Type B pancreatic cell (in vitro differentiated cells): ENCODE results near the gene CDC73. TPM values are rescaled to one million over a fixed set of nuclear protein-coding genes. Genes with fewer than 3 reads are reported as not detected.
"Not testable (repeated sequence)": the region's sequence is repeated elsewhere in the genome, so short reads cannot be mapped to it uniquely, and the experiment has no call there.

ENCODE experiments used
- DNase-seq: peaks from one replicate; pipeline ENCODE4 v3.0.0; 2021; ENCODE audit warnings: mixed read lengths; ENCODE audit not compliant: unreplicated experiment; ENCODE audit errors: extremely low spot score
- H3K27ac Mint-ChIP-seq: 2 replicates; pipeline ENCODE4 v1.8.0; 2021; ENCODE audit warnings: mild to moderate bottlenecking, mixed read lengths
- H3K27me3 Mint-ChIP-seq: 2 replicates; pipeline ENCODE4 v1.8.0; 2021; ENCODE audit warnings: mixed read lengths
- H3K36me3 Mint-ChIP-seq: 2 replicates; pipeline ENCODE4 v1.8.0; 2021; ENCODE audit warnings: mixed read lengths
- H3K4me1 Mint-ChIP-seq: one replicate; pipeline ENCODE4 v1.8.0; 2021; ENCODE audit warnings: mixed read lengths; ENCODE audit not compliant: unreplicated experiment
- H3K4me3 Mint-ChIP-seq: 2 replicates; pipeline ENCODE4 v1.8.0; 2021; ENCODE audit warnings: mild to moderate bottlenecking, mixed read lengths
- H3K9me3 Mint-ChIP-seq: 2 replicates; pipeline ENCODE4 v1.8.0; 2021; ENCODE audit warnings: mixed read lengths
- CTCF ChIP-seq: fragments of 200-600 bp; sonication (generic); conservative IDR thresholded peaks from 2 replicates; pipeline ENCODE4 v1.5.0; 2021; ENCODE audit warnings: antibody characterized with exemption, mild to moderate bottlenecking
- total RNA-seq: library from RNA; stranded (reverse); gene quantifications from 2 replicates; pipeline ENCODE4 v1.2.1, GENCODE V29; 2021; ENCODE audit warnings: low replicate concordance

The CDC73 gene
- total RNA-seq, 1 donor from 2014 or later = 57.5 TPM

- Mint-ChIP-seq H3K4me3 (no peak overlapping the region), H3K36me3 (peaks cover 4% of the 10 kb centered on the region), H3K4me1 (no peaks in the 10 kb centered on the region), H3K27me3 (no peaks in the 10 kb centered on the region), H3K27ac (no peak overlapping the region), H3K9me3 (peaks cover 12% of the 10 kb centered on the region)
- TF ChIP-seq CTCF = no peak
- DNase-seq = no peak
These were observed 157.1 kb downstream of the CDC73 start for GRCh38 chr1:193278968-193279367.

- Mint-ChIP-seq H3K27me3 (no peaks in the 10 kb centered on the region), H3K27ac (no peak overlapping the region), H3K36me3 (peaks cover 4% of the 10 kb centered on the region), H3K4me1 (no peaks in the 10 kb centered on the region), H3K9me3 (peaks cover 12% of the 10 kb centered on the region), H3K4me3 (no peak overlapping the region)
- TF ChIP-seq CTCF = no peak
- DNase-seq = no peak
These were observed 160.1 kb downstream of the CDC73 start for GRCh38 chr1:193281894-193282293.

- Mint-ChIP-seq H3K4me3 (no peak overlapping the region), H3K9me3 (peaks cover 12% of the 10 kb centered on the region), H3K27ac (no peak overlapping the region), H3K27me3 (no peaks in the 10 kb centered on the region), H3K36me3 (peaks cover 4% of the 10 kb centered on the region), H3K4me1 (no peaks in the 10 kb centered on the region)
- no peak for DNase-seq
- no peak for TF ChIP-seq CTCF
These were observed 161.2 kb downstream of the CDC73 start for GRCh38 chr1:193283016-193283415.

GRCh38 chr1:193284219-193284618 lies 162.4 kb downstream of the CDC73 start:
- H3K9me3 Mint-ChIP-seq = peaks cover 12% of the 10 kb centered on the region
- H3K27me3 Mint-ChIP-seq = no peaks in the 10 kb centered on the region
- no peaks in the 10 kb centered on the region for H3K4me1 Mint-ChIP-seq
- TF ChIP-seq CTCF = no peak
- DNase-seq = no peak
- H3K4me3 Mint-ChIP-seq = no peak overlapping the region
- H3K27ac Mint-ChIP-seq = no peak overlapping the region
- peaks cover 4% of the 10 kb centered on the region for H3K36me3 Mint-ChIP-seq

GRCh38 chr1:193285641-193286040 lies 163.8 kb downstream of the CDC73 start:
- H3K36me3 Mint-ChIP-seq = peaks cover 4% of the 10 kb centered on the region
- no peaks in the 10 kb centered on the region for H3K4me1 Mint-ChIP-seq
- TF ChIP-seq CTCF = no peak
- H3K4me3 Mint-ChIP-seq = no peak overlapping the region
- peaks cover 12% of the 10 kb centered on the region for H3K9me3 Mint-ChIP-seq
- H3K27me3 Mint-ChIP-seq = no peaks in the 10 kb centered on the region
- no peak overlapping the region for H3K27ac Mint-ChIP-seq
- no peak for DNase-seq

GRCh38 chr1:193288548-193289080 lies 166.8 kb downstream of the CDC73 start:
- not testable (repeated sequence) for H3K27ac Mint-ChIP-seq, H3K36me3 Mint-ChIP-seq, H3K4me1 Mint-ChIP-seq, DNase-seq, H3K4me3 Mint-ChIP-seq, H3K27me3 Mint-ChIP-seq
- H3K9me3 Mint-ChIP-seq = peaks cover 12% of the 10 kb centered on the region
